ENCODE measurements around the gene BCAP31. TPM values are rescaled to one million over a fixed set of nuclear protein-coding genes. Genes with fewer than 3 reads are reported as not detected.

BCAP31 gene
- total RNA-seq, 1 donor from 2014 or later = 219 TPM

DNA sequence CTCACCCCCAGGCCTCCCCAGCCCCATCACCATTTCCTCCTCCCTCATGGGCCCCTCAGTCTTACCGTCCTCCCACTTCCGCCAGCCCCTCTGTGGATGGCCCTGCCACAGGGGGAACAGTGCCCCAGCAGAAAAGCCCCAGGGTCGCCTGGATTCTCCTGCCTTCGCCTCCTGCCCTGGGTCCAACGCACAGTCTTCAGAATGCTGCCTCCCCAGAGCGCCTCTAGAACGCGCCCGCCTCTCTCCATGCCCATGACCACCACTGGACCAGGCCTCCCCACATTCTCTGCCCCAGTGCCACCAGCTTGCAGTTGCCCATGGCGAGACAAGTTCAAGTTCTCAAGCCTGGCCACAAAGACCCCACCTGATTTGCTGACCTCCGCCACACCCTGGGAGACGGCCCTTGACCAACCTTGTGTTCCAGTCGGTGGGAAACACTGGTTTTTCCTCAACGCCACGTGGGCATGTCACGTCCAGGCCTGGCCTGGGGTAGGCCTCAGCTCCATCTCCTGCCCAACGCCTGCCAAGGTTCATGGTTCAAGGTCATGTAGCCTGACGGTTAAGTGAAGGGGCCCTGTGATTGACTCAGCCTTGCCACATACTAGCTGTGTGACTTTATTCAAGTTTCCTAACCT, 39.2 kb upstream of the BCAP31 start:
- no peak overlapping the region for H2AFZ ChIP-seq (ENCODE audit: low read depth, low read length)
- H3K36me3 ChIP-seq (ENCODE audit: insufficient read depth, low read length) = no peaks in the 10 kb centered on the region
- no peak overlapping the region for H3K4me2 ChIP-seq (ENCODE audit: low read length)
- Mint-ChIP-seq H3K4me3 (ENCODE audit: unreplicated experiment) (peak overlapping the region; percentile 40), H3K9me3 (ENCODE audit: unreplicated experiment) (no peaks in the 10 kb centered on the region), H3K27ac (ENCODE audit: unreplicated experiment) (no peak overlapping the region), H3K4me1 (ENCODE audit: low read depth, unreplicated experiment) (no peaks in the 10 kb centered on the region), H3K36me3 (ENCODE audit: low read depth, unreplicated experiment) (no peaks in the 10 kb centered on the region), H3K27me3 (ENCODE audit: low read depth, unreplicated experiment) (peaks cover 2% of the 10 kb centered on the region)
- H3K79me2 ChIP-seq (ENCODE audit: insufficient read depth, low read length) = no peaks in the 10 kb centered on the region
- no peaks in the 10 kb centered on the region for H3K9me3 ChIP-seq (ENCODE audit: insufficient read depth, low read depth, low read length)
- no peak for DNase-seq (ENCODE audit: low read depth)
- H3K9ac ChIP-seq (ENCODE audit: low read length) = no peak overlapping the region
- no peak overlapping the region for H3K4me3 ChIP-seq (ENCODE audit: insufficient read depth, low read depth, low read length)
- FAIRE-seq = no peak
- H3K4me1 ChIP-seq (ENCODE audit: insufficient read depth, low read length) = peaks cover 25% of the 10 kb centered on the region
- no peak overlapping the region for H3K27ac ChIP-seq (ENCODE audit: low read depth, low read length)
- peaks cover 5% of the 10 kb centered on the region for H4K20me1 ChIP-seq (ENCODE audit: insufficient read depth, low read length)
- H3K27me3 ChIP-seq (ENCODE audit: insufficient read depth, low read length) = no peaks in the 10 kb centered on the region
- TF ChIP-seq EZH2 (IDR thresholded peaks at IDR 0.05; ENCODE audit: insufficient read depth, low read length) = no peak
- TF ChIP-seq, protein P1, sequence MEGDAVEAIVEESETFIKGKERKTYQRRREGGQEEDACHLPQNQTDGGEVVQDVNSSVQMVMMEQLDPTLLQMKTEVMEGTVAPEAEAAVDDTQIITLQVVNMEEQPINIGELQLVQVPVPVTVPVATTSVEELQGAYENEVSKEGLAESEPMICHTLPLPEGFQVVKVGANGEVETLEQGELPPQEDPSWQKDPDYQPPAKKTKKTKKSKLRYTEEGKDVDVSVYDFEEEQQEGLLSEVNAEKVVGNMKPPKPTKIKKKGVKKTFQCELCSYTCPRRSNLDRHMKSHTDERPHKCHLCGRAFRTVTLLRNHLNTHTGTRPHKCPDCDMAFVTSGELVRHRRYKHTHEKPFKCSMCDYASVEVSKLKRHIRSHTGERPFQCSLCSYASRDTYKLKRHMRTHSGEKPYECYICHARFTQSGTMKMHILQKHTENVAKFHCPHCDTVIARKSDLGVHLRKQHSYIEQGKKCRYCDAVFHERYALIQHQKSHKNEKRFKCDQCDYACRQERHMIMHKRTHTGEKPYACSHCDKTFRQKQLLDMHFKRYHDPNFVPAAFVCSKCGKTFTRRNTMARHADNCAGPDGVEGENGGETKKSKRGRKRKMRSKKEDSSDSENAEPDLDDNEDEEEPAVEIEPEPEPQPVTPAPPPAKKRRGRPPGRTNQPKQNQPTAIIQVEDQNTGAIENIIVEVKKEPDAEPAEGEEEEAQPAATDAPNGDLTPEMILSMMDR (IDR thresholded peaks at IDR 0.05; ENCODE audit: insufficient read depth, low read depth, low read length) = no peak

DNA sequence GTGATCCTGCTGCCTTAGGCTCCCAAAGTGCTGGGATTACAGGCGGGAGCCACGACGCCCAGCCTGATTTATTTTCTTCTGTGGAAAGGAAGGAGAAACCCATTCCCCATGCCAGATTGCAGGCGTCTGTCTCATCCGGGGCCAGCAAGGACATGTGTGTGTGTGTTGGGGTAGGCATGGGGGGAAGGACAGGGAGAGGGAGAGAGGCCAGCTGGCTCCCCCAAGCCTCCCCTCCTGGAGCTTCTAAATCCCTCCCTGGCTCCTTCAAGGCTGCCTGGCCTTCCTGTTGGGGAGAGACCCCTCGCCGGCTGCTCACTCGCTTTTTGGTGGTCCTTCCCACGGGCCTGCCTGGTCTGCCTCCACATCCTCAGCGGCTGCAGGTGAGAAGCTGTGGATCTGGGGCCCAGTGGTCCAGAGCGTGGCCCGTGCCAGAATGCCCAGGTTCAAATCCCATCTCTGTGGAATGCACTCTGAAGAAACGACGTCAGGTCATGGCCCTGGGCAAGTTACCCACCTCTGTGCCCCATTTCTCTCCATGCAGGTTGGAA, 38.5 kb upstream of the BCAP31 start:
- Histone ChIP-seq H4K20me1 (ENCODE audit: insufficient read depth, low read length) (peaks cover 5% of the 10 kb centered on the region), H3K9me3 (ENCODE audit: insufficient read depth, low read depth, low read length) (no peaks in the 10 kb centered on the region), H3K27me3 (ENCODE audit: insufficient read depth, low read length) (no peaks in the 10 kb centered on the region), H3K27ac (ENCODE audit: low read depth, low read length) (no peak overlapping the region), H3K36me3 (ENCODE audit: insufficient read depth, low read length) (no peaks in the 10 kb centered on the region), H3K9ac (ENCODE audit: low read length) (no peak overlapping the region), H2AFZ (ENCODE audit: low read depth, low read length) (no peak overlapping the region), H3K79me2 (ENCODE audit: insufficient read depth, low read length) (no peaks in the 10 kb centered on the region), H3K4me1 (ENCODE audit: insufficient read depth, low read length) (peaks cover 25% of the 10 kb centered on the region), H3K4me2 (ENCODE audit: low read length) (no peak overlapping the region), H3K4me3 (ENCODE audit: insufficient read depth, low read depth, low read length) (no peak overlapping the region)
- FAIRE-seq (no peak), DNase-seq (ENCODE audit: low read depth) (no peak)
- Mint-ChIP-seq H3K4me3 (ENCODE audit: unreplicated experiment) (no peak overlapping the region), H3K4me1 (ENCODE audit: low read depth, unreplicated experiment) (no peaks in the 10 kb centered on the region), H3K36me3 (ENCODE audit: low read depth, unreplicated experiment) (no peaks in the 10 kb centered on the region), H3K27ac (ENCODE audit: unreplicated experiment) (no peak overlapping the region), H3K27me3 (ENCODE audit: low read depth, unreplicated experiment) (peaks cover 2% of the 10 kb centered on the region), H3K9me3 (ENCODE audit: unreplicated experiment) (no peaks in the 10 kb centered on the region)
- TF ChIP-seq, protein P1 (IDR thresholded peaks at IDR 0.05; ENCODE audit: insufficient read depth, low read depth, low read length) = no peak
- no peak for TF ChIP-seq EZH2 (IDR thresholded peaks at IDR 0.05; ENCODE audit: insufficient read depth, low read length)

DNA sequence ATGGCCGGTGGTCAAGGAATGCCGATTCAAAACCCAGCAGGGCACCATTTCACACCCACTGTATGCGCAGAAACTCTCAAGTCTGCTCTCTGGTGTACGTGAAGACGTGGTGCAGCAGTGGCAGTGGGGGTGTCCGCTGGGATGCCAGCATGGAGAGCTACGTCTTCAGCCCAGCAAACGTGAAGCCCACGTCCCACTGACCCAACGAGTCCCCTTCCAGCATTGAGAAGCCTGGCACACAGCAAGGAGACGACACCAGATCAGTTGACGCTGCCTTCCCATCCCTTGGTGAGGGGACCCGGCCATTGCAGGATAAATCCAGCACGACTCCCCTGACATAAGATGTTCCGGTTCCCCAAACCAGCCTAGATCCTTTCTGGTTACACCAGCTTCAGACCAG, 37.7 kb upstream of the BCAP31 start:
- Histone ChIP-seq H3K4me1 (ENCODE audit: insufficient read depth, low read length) (peaks cover 24% of the 10 kb centered on the region), H3K9ac (ENCODE audit: low read length) (no peak overlapping the region), H3K79me2 (ENCODE audit: insufficient read depth, low read length) (no peaks in the 10 kb centered on the region), H4K20me1 (ENCODE audit: insufficient read depth, low read length) (peaks cover 5% of the 10 kb centered on the region), H3K27ac (ENCODE audit: low read depth, low read length) (no peak overlapping the region), H3K4me3 (ENCODE audit: insufficient read depth, low read depth, low read length) (no peak overlapping the region), H3K9me3 (ENCODE audit: insufficient read depth, low read depth, low read length) (no peaks in the 10 kb centered on the region), H2AFZ (ENCODE audit: low read depth, low read length) (no peak overlapping the region), H3K27me3 (ENCODE audit: insufficient read depth, low read length) (no peaks in the 10 kb centered on the region), H3K36me3 (ENCODE audit: insufficient read depth, low read length) (no peaks in the 10 kb centered on the region), H3K4me2 (ENCODE audit: low read length) (no peak overlapping the region)
- Mint-ChIP-seq H3K36me3 (ENCODE audit: low read depth, unreplicated experiment) (no peaks in the 10 kb centered on the region), H3K27ac (ENCODE audit: unreplicated experiment) (no peak overlapping the region), H3K9me3 (ENCODE audit: unreplicated experiment) (no peaks in the 10 kb centered on the region), H3K27me3 (ENCODE audit: low read depth, unreplicated experiment) (peaks cover 2% of the 10 kb centered on the region), H3K4me1 (ENCODE audit: low read depth, unreplicated experiment) (no peaks in the 10 kb centered on the region), H3K4me3 (ENCODE audit: unreplicated experiment) (no peak overlapping the region)
- TF ChIP-seq, protein P1 (IDR thresholded peaks at IDR 0.05; ENCODE audit: insufficient read depth, low read depth, low read length) = no peak
- no peak for TF ChIP-seq EZH2 (IDR thresholded peaks at IDR 0.05; ENCODE audit: insufficient read depth, low read length)
- FAIRE-seq (no peak), DNase-seq (ENCODE audit: low read depth) (no peak)

Measured in astrocyte (in vitro differentiated cells and primary cell).